WI38 (cell line): ENCODE results near the gene UBE2H.

Experiments
- H3K4me3 ChIP-seq: 2 replicates; pipeline ENCODE4 v1.5.1; 2011; ENCODE audit warnings: low read depth, mild to moderate bottlenecking, control low read depth, low read length
- CTCF ChIP-seq: IDR thresholded peaks from 2 replicates; pipeline ENCODE4 v1.5.1; 2012; ENCODE audit warnings: low read depth, mild to moderate bottlenecking, control low read depth, low read length

Gene UBE2H

GRCh38 chr7:129780974-129781927 is 171.5 kb downstream of the UBE2H start:
- no peak overlapping the region for H3K4me3 ChIP-seq
- no peak for TF ChIP-seq CTCF
